Measurements from ENCODE around the gene KCTD8.
A peak's percentile ranks its signal among the peaks of the same experiment; 100 is the strongest.

The KCTD8 gene

GRCh38 chr4:44162538-44163270 is 285.9 kb downstream of the KCTD8 start:
- no peak for DNase-seq (ENCODE audit: low read depth)

DNA sequence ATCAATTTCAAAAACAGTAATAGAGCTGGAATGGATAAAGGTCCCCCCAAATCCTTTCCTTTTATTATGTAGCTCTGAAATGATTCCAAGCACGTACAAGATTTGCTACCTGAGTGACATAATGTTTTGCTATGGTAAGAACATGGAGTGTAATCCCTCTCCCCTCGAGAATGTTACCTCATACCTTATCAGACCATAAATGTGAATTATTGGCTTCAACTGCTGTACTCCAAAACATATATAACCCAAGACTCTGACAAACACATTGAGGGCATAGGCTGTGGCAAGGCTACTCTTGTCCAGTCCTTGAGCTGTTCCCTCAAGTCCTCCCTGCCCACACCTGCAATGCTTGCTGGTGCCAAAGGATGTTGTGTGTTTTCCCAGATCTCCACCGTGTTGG is 286.9 kb downstream of the KCTD8 start:
- no peak for DNase-seq (ENCODE audit: low read depth)

DNA sequence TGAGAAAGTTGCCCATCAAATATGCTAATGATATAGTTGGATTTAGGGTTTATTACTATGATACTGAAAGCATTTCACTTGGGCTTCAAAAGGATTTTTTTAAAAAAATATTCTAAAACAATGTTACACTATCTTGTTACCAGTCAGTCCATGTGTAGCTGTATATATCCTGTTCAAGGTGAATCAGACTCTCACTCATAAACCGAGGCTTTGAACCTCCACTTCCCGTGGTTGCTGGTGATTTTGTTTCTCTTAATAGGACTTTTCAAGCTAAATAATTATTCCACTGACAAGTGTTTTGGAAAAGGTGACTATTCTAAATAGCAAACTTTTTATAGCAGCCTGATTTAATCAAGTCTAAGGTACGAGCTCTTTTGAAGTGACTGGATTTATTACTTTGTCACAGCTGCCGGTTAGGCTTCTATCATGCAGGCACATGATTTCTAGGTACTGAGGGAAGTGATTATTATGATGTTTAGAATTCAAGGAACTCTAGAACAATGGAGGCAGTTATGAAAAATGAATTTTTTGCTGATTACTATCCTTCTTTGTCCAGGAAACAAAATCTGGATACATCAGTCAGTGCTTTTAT is 287.7 kb downstream of the KCTD8 start:
- no peak for DNase-seq (ENCODE audit: low read depth)

- DNase-seq (ENCODE audit: low read depth): no peak
These were observed 288.6 kb downstream of the KCTD8 start for GRCh38 chr4:44159991-44160390.

DNA sequence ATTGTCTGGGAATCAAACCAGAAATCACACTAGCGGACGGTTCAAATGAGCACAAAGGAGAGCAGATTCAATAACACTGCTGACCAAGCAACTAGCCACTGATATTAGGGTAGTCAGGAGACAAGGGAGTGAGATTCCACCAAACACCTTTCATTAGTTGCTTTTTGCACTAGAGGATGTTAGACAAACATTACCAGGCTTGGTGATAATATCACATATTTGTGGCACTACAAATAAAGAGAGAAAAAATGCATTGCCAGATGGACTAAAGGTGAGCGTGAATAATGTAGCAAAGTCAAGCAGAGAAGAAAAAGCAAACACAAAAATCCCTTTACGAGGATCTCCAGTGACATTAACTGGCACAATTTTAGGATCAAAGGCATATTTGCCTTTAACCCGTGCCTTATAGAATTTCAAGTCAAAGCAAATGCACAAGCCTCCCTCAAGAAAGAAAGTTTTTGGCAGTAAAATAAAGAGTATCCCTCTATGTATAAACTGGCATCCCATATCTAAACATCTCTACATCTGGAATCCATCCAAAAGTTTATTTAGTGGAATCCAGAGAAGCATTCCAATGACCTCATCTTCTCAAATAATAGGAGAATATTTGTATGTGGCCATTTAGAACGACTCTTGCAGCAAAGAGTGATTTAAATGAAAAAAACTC is 290.9 kb downstream of the KCTD8 start:
- DNase-seq (ENCODE audit: low read depth): peak; percentile 21

GRCh38 chr4:44150091-44150576 is 298.5 kb downstream of the KCTD8 start:
- DNase-seq (ENCODE audit: low read depth): peak; percentile 20

GRCh38 chr4:44149282-44149681 is 299.3 kb downstream of the KCTD8 start:
- no peak for DNase-seq (ENCODE audit: low read depth)

- no peak for DNase-seq (ENCODE audit: low read depth)
These were observed 301.0 kb downstream of the KCTD8 start for GRCh38 chr4:44147571-44148075.

GRCh38 chr4:44146516-44146915 is 302.1 kb downstream of the KCTD8 start:
- DNase-seq (ENCODE audit: low read depth): no peak

DNA sequence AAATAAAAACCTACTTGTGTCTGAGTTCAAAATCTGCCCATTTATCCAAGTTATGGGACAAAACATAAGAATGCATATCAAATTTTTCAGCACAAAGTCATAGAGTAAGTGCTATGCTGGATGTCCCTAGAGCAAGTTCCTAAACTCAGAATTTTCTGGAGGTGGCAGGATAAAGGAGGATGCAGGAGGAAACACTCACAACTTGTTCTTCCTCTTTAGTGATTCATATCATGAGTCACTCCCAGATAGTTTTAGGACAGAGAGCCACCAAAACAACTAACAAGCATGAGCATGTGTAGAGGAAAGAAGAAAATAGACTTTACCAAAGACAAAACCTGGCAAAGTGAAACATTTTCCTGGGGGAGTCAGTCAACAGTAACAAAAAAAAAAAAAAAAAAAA is 302.7 kb downstream of the KCTD8 start:
- peak; percentile 33 for DNase-seq (ENCODE audit: low read depth)

DNA sequence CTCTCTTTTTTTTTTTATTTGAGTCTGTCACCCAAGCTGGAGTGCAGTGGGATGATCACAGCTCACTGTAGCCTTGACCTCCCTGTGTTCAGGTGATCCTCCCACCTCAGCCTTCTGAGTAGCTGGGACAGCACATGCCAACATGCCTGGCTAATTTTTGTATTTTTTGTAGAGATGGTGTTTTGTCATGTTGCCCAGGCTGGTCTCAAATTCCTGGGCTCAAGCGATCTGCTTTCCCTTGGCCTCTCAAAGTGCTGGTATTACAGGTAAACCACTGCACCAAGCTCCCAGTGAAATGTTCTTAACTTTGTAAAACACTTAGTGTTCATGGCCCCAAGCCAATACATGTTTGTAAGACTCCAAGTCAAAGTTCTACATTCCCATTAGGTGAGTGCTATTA is 316.1 kb downstream of the KCTD8 start:
- no peak for DNase-seq (ENCODE audit: low read depth)

Data from ELR (cell line).